ENCODE results near the gene SETX.

Gene SETX

DNA sequence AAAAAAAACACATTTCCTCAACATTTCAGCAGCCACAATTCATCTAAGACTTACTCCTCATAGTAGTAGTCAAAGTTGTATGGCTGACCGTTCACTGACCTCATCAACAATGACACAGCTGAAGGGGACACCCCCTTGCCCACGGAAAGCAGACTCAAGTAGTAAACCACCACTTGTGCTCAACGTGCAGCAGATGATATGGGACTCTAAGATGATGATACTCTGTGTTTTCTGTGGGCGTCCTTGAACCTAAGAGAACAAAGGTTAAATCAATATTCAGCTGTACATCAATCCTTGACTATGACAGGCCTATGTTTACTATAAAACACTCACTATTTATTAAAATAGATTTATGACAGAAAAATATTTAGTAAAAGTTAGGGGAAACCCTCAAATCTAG lies 71.6 kb downstream of the SETX start:
- DNase-seq (ENCODE audit: low read depth) = no peak

DNA sequence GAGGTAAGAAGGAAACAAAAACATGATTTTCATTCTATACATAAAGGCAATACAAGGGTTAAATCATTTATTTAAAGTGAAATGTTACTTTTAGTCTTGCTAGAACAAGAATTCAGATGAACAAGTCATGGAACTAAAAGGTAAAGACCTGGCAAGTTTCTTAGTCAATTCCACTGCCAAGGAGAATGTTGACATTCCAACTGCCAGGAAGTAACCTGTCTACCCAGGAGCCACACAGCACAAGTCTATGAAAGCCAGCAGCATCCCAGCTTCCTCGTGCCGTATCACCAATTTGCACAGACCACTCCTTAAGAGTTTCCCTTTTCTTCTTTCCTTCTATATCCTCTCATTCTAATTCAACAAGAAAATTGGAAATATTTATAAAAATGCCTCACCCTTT lies 79.9 kb downstream of the SETX start:
- DNase-seq (ENCODE audit: low read depth) = no peak

DNA sequence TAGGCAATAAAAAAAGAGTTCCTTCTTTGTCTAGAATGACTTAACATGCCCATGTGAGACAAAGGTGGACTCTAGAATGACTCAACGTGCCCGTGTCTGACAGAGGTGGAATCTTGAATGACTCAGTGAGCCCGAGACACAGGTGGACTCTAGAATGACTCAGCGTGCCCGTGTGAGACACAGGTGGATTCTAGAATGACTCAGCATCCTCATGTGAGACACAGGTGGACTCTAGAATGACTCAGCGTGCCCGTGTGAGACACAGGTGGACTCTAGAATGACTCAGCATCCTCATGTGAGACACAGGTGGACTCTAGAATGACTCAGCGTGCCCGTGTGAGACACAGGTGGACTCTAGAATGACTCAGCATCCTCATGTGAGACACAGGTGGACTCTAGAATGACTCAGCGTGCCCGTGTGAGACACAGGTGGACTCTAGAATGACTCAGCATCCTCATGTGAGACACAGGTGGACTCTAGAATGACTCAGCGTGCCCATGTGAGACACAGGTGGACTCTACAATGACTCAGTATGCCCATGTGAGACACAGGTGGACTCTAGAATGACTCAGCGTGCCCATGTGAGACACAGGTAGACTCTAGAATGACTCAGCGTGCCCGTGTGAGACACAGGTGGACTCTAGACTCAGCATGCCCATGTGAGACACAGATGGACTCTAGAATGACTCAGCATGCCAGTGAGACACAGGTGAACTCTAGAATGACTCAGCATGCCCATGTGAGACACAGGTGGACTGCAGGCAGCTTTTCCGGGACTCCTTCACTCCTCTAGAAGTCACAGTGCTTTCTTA lies 84.9 kb downstream of the SETX start:
- DNase-seq (ENCODE audit: low read depth) = peak; percentile 24

DNA sequence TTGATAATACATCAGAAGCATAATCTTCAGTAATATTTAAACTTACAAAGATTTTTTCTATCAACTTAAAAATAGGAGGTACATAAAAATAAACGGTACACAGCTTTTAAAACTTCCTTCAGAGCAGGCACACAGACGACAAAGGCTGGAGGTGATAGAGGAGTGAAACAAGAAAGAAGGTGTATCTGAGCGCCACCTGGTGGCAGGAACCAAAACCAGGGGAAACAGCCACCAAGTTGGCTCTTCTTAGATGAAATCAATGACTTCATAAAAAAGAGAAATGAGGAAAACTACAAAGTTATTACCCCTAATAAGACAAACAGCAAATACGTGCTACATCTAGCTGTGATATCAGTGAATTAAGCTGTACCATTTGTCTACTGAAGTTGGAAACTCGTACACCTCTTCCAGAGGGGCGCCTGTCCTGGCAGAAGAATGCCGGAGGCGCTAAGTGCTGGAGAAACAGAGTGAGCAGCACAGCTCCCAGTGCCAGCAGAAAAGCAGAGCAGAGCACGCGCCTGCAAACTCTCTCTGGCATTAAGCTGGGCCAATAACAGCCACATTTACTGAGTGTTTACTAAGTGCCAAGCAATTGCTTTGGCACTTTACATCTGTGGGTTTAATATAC lies 85.9 kb downstream of the SETX start:
- peak; percentile 21 for DNase-seq (ENCODE audit: low read depth)

DNA sequence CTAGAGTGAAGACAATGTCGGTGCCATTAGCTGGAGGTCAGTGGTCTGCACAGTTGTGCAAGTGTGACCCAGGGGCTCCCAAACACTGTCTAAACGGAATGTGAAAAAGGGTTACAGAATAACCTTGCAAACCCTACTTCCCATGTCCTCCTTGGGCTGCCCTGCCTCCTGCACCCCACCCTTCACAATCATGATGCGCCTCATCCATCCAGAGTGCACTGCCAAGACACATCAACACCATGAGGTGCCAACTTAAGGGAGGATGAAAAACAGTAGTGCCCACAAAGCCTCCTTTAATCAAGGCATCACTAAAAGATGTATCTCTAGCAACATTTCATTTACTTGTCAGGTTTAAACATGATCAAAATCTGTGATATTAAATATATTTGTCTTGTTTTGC lies 87.1 kb downstream of the SETX start:
- DNase-seq (ENCODE audit: low read depth) = no peak

DNA sequence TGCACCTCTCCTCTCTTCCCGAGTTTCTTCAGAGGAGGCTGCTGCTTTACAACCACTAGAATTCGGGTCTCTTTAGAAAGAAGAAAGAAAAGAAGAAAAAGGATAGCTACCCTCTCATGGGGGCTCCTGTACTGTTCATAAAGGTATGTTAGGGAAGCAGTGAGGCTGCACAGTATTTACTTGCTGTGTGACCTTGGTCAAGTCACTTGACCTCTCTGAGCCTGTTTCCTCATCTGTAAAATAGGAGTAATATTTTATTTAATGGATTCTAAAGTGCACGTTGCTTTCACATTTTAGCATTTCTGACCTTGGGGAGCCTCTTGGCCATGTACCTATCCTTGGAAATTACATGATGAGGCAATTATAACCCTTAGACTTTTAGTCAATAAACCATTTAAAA lies 88.8 kb downstream of the SETX start:
- no peak for DNase-seq (ENCODE audit: low read depth)

DNA sequence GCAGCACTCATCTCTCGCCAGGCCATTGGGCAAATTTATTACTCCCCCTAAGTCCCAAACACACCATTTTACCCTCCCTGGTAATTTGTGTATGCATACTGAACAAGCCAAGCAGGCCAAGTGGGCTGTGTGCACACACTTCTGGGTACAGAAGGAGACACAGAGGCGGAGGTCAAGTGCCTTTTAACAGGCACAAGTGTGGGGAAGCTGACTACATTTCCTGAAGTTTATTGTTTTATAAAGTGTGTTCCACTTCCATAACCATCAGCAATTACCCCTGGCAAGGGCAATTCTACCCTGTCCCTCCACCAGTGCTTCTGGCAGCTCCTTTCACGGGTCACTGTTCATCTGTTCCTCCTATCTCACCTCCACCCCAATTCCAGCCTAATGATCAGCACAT lies 93.9 kb downstream of the SETX start:
- DNase-seq (ENCODE audit: low read depth) = no peak

DNA sequence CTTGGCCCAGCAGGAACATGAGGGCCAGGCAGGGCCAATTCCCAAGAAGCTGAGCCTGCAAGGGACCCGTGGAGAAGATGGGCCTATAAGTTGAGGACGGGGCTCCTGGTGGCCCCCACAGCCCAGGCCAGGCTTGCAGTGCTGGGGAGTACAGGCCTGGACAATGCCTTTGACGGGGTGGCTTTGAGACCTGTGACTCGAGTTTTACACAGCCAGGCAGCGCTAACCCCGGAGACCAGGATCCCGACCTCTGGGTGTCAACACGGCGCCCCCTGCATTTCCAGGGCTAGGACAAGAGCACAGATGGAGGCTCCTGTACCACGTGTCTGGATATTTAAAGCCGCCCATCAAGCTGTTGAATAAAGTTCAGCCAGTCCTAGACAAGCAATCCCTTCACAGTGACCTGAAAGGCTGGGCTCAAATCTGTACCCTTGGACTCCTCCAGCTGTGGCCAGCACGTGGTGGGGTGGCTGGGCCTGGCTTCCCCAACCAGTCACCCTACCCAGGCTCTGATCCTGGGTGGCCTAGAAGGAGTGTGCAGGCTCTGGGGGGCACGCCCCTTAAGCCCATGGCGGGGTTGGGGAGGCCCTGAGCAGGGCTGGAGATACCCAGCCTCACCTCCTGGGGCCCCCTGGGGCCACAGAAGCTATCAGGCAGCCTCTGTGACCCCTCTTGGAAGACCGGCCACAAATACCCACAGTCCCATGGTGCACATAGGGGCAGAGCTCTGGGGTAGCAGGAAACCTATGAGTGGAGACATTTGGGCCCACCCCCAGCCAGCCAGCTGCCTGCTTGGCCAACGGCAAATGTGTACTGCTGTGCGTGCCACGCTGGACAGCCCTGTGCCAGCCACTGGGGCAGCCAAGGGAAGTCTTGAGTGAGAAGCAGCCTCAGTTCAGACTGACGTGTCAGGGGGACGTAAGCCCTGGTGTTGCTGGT lies 104.2 kb downstream of the SETX start:
- DNase-seq (ENCODE audit: low read depth) = no peak

DNA sequence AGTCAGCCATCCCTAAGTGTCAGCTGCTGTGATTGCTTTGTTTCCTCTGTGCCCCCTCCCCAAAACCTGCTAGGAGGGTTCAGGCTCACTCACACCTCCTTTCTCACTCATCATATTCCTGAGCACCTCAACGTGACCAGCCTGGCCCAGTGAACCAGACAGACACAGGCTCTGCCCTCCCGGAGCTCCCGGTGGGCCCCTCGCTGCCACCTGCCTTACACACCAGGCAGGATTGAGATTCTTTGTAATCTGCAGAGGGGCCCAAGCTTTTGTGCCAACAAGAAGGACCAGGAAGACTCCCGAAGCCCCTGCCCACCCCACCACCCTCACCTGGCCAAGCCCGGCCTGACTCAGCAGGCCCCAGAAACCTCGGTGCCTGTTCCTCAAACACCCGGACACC lies 105.1 kb downstream of the SETX start:
- DNase-seq (ENCODE audit: low read depth) = no peak

DNA sequence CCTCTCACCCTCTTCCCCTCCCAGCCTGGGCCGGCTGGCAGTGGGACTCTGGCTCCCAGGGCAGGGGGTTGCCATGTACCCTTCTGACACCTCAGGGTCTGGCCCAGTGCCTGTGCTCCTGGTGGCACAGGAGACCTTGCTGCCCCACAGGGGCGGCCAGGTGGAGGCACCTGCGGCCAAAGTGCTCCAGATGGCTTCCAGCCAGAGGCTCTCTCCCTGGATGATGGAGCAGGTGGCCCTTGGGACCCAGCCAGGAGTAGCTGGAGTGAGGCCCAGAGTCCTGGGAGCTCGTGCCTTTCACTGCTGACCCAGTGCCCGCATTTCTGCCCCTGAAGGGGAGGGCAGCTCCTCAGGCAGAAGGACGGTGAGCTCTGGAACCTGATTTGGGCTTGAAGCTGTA lies 105.7 kb downstream of the SETX start:
- no peak for DNase-seq (ENCODE audit: low read depth)

DNA sequence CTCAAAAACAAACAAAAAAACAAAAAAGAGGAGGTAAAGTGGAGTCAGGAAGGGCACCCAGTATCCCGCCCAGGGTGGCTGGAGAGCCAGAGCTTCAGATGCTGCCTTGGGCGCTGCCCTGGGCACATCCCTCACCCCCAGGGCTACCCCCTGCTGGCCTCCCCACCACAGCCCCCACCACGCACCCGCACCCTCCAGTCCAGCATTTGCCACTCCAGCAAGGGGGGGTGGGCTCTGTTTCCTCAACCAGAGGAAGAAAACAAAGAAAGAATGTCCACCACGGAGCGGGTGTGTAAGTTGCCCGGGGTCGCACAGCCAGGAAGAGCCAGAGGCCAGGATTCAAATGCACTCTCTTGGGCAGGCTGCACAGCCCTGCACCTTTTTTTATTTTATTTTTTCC lies 106.8 kb downstream of the SETX start:
- no peak for DNase-seq (ENCODE audit: low read depth)

DNA sequence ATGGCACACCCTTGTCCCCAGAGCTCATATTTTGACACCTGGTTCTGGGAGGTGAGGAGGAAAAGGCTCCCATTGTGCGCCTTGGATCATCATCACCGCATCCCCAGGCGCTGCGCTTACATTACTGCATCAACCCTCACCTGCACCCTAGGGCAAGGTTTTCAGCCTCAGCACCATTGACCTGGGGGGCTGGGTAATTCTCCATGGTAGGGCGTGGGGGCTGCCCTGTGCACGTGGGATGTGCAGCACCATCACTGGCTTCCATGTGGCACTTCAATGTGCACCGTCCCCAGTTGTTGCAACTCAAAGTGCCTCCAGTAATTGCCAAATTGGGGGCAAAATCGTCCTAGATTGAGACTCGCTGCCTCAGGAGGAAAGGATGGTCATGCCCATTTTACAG lies 109.3 kb downstream of the SETX start:
- DNase-seq (ENCODE audit: low read depth) = no peak

DNA sequence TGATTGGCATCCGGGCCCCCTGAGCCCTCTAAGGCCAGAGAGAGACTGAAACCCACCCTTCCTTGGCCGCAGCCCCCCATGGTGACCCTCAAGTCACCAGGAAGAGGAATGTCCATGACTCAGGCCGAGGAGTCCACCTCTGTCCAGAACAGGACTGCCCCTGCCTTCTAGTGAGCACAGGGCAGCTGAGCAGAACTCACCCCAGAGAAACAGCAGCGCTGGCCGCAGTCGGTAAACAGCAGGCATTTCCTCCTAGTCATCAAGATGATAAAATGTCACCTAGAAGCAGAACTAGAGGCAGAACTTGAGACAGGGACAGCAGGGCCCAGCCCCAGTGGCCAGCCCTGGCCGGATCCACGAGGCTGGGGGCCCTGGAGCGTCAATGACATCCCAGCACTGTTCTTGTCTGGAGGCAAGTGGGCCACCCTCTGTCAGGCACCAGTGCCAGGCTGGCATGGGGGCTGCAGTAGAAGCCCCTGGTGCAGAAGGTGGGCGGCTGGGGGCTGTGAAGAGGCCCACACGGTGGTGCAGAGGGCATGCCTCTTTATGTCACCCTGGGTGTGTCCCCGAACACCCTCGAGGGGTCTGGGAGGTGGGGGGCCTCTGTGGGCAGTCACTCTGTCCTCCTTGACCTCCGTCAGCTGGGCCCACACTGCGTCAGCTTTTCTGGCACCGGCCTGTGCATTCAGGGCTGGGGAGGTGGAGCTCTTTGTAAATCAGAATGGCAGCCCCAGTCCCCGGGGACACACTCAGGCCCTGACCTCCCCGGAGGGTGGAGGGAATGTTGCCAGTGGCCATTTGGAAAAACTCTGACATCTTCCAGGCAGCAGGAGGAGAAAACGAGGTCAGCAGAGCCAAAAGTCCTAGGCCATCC lies 110.0 kb downstream of the SETX start:
- DNase-seq (ENCODE audit: low read depth) = no peak

DNA sequence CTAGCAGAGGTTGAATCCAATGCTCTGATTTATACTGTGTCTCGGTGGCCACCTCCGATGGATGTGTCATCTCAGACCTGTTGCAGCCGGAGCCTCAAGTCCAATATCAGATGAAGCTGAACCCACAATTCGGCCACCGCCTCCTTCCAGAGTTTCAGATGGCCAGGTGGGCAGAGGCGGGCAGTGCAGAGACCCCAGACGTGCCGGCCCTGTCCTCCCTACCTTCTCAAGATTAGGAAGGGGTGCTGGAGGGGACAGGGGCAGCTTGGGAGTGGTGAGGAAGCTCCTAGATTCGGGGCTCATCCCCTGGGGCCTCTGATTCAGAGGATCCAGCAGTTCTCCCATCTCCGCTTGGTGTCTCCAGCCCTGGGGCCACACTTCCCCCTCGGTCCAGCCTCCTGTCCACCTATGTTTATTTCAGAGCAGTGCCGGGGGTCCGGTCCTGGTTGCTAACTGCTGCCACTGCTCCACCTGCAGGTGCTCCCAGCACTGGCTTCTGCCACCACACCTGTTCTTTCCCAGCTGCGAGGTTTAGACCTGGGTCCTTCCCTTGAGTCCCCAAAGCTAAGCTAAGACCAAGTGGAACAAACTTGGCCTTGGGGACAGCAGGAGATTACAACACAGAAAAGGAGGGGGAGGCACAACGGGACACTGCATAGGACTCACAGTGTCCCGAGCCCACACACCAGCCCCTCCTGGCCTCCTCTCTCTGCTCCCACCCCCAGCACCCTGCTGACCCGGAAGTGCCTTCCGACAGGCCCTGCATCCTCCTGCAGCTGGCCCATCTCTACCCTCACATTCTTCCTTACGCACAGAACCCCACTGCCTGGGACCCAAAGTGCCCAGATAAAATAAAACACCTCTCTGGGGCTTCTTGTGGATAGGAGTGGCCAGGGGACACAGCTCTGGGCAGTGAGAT lies 111.4 kb downstream of the SETX start:
- no peak for DNase-seq (ENCODE audit: low read depth)

DNA sequence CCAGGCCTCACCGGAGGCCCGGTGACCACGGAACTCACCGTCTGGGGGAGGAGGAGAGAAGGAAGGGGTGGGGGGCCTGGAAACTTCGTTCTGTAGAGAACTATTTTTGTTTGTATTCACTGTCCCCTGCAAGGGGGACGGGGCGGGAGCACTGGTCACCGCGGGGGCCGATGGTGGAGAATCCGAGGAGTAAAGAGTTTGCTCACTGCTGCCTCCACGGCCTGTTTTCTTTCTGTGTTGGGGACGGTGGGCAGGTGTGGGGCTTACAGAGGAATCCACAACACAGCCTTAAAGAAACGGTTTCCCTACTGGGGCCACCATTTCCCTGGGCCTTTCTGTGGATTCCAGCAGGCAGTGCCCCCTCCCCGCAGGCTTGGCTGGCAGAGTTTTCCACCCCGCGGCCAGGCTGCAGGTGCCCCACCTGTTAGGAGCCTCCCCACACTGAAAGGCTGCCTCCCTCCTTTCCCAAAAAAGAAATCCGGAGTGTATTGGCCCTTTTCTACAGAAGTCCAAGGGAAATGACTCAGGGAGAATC lies 112.1 kb downstream of the SETX start:
- no peak for DNase-seq (ENCODE audit: low read depth)

DNA sequence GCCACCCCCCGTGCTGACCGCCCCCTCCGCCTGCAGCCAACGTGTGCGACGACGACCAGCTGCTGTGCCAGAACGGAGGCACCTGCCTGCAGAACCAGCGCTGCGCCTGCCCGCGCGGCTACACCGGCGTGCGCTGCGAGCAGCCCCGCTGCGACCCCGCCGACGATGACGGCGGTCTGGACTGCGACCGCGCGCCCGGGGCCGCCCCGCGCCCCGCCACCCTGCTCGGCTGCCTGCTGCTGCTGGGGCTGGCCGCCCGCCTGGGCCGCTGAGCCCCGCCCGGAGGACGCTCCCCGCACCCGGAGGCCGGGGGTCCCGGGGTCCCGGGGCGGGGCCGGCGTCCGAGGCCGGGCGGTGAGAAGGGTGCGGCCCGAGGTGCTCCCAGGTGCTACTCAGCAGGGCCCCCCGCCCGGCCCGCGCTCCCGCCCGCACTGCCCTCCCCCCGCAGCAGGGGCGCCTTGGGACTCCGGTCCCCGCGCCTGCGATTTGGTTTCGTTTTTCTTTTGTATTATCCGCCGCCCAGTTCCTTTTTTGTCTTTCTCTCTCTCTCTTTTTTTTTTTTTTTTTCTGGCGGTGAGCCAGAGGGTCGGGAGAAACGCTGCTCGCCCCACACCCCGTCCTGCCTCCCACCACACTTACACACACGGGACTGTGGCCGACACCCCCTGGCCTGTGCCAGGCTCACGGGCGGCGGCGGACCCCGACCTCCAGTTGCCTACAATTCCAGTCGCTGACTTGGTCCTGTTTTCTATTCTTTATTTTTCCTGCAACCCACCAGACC lies 112.8 kb downstream of the SETX start:
- DNase-seq (ENCODE audit: low read depth) = peak; percentile 37

DNA sequence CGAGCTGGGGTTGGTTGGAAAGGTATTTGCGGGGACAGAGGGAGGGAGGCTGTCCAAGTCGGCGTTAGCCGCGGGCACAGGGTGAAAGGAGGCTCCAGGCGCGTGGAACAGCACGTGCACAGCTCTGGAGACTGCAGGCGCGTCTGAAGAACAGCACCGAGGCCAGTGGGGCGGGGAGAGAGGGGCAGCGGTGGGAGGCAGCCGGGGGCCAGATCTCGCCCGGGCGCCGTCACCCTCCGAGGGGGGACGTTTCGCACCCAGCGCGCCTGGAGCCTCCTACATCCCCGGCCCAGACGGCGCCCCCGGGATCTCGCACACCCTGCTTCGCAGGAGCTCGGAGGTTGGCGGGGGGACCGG lies 113.3 kb downstream of the SETX start:
- no peak for DNase-seq (ENCODE audit: low read depth)

DNA sequence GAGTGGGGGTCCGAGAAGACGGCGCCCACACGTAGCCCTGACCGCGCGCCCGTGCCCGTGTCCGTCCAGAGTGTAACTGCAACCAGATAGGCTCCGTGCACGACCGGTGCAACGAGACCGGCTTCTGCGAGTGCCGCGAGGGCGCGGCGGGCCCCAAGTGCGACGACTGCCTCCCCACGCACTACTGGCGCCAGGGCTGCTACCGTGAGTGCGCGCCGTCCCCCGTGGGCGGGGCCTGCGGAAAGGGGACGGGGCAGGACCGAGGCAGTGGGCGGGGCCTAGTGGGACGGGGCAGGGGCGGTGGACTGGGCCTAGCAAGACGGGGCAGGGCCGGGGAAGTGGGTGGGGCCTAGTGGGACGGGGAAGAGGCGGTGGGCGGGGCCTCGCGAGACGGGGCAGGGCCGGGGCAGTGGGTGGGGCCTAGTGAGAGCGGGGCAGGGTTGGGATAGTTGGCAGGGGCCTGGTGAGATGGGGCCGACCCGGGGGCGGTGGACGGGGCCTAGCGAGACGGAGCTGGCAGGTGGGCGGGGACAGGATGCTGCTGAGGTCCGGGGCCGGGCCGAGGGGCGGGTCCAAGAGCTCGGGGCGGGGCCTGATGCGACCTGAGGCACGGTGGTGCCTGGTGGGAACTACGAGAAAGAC lies 113.8 kb downstream of the SETX start:
- peak; percentile 99 for DNase-seq (ENCODE audit: low read depth)

Measured in T-helper 22 cell (primary cell).